ENCODE results near the gene KRT16.

DNA sequence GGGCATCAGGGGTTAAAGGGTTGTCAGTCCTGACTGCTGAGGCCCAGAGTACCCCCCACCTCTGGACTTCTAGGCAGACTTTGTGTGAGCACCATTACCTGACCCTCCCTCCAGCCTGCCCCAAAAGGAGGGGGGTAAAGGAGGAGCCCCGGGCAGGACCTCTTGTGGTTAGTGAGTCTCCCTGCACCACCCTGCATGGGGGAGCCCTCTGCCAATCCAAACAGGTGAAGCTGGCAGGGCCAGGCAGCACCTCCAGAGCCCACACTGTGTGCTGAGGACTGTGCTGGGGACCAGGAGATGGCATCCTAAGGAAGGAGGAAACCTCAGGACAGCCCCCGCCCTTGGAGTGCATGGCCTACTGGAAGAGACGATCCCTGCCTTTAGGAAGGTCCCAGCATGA lies 23.3 kb downstream of the KRT16 start:
- TF ChIP-seq, protein P1, sequence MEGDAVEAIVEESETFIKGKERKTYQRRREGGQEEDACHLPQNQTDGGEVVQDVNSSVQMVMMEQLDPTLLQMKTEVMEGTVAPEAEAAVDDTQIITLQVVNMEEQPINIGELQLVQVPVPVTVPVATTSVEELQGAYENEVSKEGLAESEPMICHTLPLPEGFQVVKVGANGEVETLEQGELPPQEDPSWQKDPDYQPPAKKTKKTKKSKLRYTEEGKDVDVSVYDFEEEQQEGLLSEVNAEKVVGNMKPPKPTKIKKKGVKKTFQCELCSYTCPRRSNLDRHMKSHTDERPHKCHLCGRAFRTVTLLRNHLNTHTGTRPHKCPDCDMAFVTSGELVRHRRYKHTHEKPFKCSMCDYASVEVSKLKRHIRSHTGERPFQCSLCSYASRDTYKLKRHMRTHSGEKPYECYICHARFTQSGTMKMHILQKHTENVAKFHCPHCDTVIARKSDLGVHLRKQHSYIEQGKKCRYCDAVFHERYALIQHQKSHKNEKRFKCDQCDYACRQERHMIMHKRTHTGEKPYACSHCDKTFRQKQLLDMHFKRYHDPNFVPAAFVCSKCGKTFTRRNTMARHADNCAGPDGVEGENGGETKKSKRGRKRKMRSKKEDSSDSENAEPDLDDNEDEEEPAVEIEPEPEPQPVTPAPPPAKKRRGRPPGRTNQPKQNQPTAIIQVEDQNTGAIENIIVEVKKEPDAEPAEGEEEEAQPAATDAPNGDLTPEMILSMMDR (IDR thresholded peaks at IDR 0.05): no peak
- TF ChIP-seq EZH2 (IDR thresholded peaks at IDR 0.05): no peak
